ENCODE measurements around the gene NUDT4.
A peak's percentile ranks its signal among the peaks of the same experiment; 100 is the strongest.

The NUDT4 gene

GRCh38 chr12:93451423-93452158, 73.9 kb downstream of the NUDT4 start:
- no peak overlapping the region for H2BK15ac ChIP-seq (replicated peaks; ENCODE audit: low read depth)
- no peak overlapping the region for H4K5ac ChIP-seq (ENCODE audit: low read length)
- no peaks in the 10 kb centered on the region for H3K4me1 ChIP-seq (ENCODE audit: control insufficient read depth, low read depth, low read length)
- H3K4me2 ChIP-seq (ENCODE audit: low read length): no peak overlapping the region
- no peak overlapping the region for H3K27ac ChIP-seq (ENCODE audit: low read depth, low read length)
- no peaks in the 10 kb centered on the region for H3K79me2 ChIP-seq (ENCODE audit: control insufficient read depth, insufficient read depth, low read length)
- H4K8ac ChIP-seq (ENCODE audit: low read depth, low read length): no peak overlapping the region
- no peak for DNase-seq
- no peak overlapping the region for H3K4ac ChIP-seq (ENCODE audit: low read depth, low read length)
- H2AK5ac ChIP-seq (ENCODE audit: low read length): no peak overlapping the region
- H3K27me3 ChIP-seq (ENCODE audit: insufficient read depth, low read length, poor library complexity): no peaks in the 10 kb centered on the region
- H3K4me3 ChIP-seq (ENCODE audit: low read length): no peak overlapping the region
- no peak overlapping the region for H2BK120ac ChIP-seq (ENCODE audit: low read depth, low read length)
- no CpG with 5 or more reads among the region's 3 CpGs for WGBS (ENCODE audit: extremely low coverage, insufficient coverage, low lambda C conversion rate)
- no peak overlapping the region for H3K23ac ChIP-seq (ENCODE audit: low read length)
- no peak overlapping the region for H2BK5ac ChIP-seq (ENCODE audit: low read length)
- H3K56ac ChIP-seq (ENCODE audit: low read length): no peak overlapping the region
- no peak overlapping the region for H3K9ac ChIP-seq (ENCODE audit: low read length)
- H3K79me1 ChIP-seq (ENCODE audit: low read length): no peaks in the 10 kb centered on the region
- H3K18ac ChIP-seq (ENCODE audit: low read length): no peak overlapping the region
- no peaks in the 10 kb centered on the region for H3K36me3 ChIP-seq (ENCODE audit: control insufficient read depth, insufficient read depth, low read length)

GRCh38 chr12:93453633-93454032, 75.9 kb downstream of the NUDT4 start:
- H2BK15ac ChIP-seq (replicated peaks; ENCODE audit: low read depth): no peak overlapping the region
- H2BK120ac ChIP-seq (ENCODE audit: low read depth, low read length): no peak overlapping the region
- no peak overlapping the region for H3K18ac ChIP-seq (ENCODE audit: low read length)
- no peak overlapping the region for H3K9ac ChIP-seq (ENCODE audit: low read length)
- no peaks in the 10 kb centered on the region for H3K79me1 ChIP-seq (ENCODE audit: low read length)
- H3K23ac ChIP-seq (ENCODE audit: low read length): no peak overlapping the region
- no peak overlapping the region for H3K27ac ChIP-seq (ENCODE audit: low read depth, low read length)
- no peaks in the 10 kb centered on the region for H3K4me1 ChIP-seq (ENCODE audit: control insufficient read depth, low read depth, low read length)
- no peak overlapping the region for H2BK5ac ChIP-seq (ENCODE audit: low read length)
- no peak overlapping the region for H4K8ac ChIP-seq (ENCODE audit: low read depth, low read length)
- H3K4me3 ChIP-seq (ENCODE audit: low read length): no peak overlapping the region
- no peaks in the 10 kb centered on the region for H3K27me3 ChIP-seq (ENCODE audit: insufficient read depth, low read length, poor library complexity)
- DNase-seq: peak; percentile 30
- no peaks in the 10 kb centered on the region for H3K79me2 ChIP-seq (ENCODE audit: control insufficient read depth, insufficient read depth, low read length)
- H2AK5ac ChIP-seq (ENCODE audit: low read length): no peak overlapping the region
- no peak overlapping the region for H3K4ac ChIP-seq (ENCODE audit: low read depth, low read length)
- H3K56ac ChIP-seq (ENCODE audit: low read length): no peak overlapping the region
- no peaks in the 10 kb centered on the region for H3K36me3 ChIP-seq (ENCODE audit: control insufficient read depth, insufficient read depth, low read length)
- H4K5ac ChIP-seq (ENCODE audit: low read length): no peak overlapping the region
- WGBS (ENCODE audit: extremely low coverage, insufficient coverage, low lambda C conversion rate): no CpG with 5 or more reads among the region's 5 CpGs
- no peak overlapping the region for H3K4me2 ChIP-seq (ENCODE audit: low read length)

- no peak overlapping the region for H2BK5ac ChIP-seq (ENCODE audit: low read length)
- no peak overlapping the region for H3K9ac ChIP-seq (ENCODE audit: low read length)
- H3K36me3 ChIP-seq (ENCODE audit: control insufficient read depth, insufficient read depth, low read length): no peaks in the 10 kb centered on the region
- no peak overlapping the region for H3K23ac ChIP-seq (ENCODE audit: low read length)
- no CpG with 5 or more reads among the region's 2 CpGs for WGBS (ENCODE audit: extremely low coverage, insufficient coverage, low lambda C conversion rate)
- no peak overlapping the region for H3K4ac ChIP-seq (ENCODE audit: low read depth, low read length)
- no peak for DNase-seq
- no peaks in the 10 kb centered on the region for H3K27me3 ChIP-seq (ENCODE audit: insufficient read depth, low read length, poor library complexity)
- H2AK5ac ChIP-seq (ENCODE audit: low read length): no peak overlapping the region
- no peak overlapping the region for H4K8ac ChIP-seq (ENCODE audit: low read depth, low read length)
- no peak overlapping the region for H3K56ac ChIP-seq (ENCODE audit: low read length)
- H2BK15ac ChIP-seq (replicated peaks; ENCODE audit: low read depth): no peak overlapping the region
- no peak overlapping the region for H2BK120ac ChIP-seq (ENCODE audit: low read depth, low read length)
- H3K4me3 ChIP-seq (ENCODE audit: low read length): no peak overlapping the region
- no peak overlapping the region for H4K5ac ChIP-seq (ENCODE audit: low read length)
- no peaks in the 10 kb centered on the region for H3K79me1 ChIP-seq (ENCODE audit: low read length)
- no peaks in the 10 kb centered on the region for H3K79me2 ChIP-seq (ENCODE audit: control insufficient read depth, insufficient read depth, low read length)
- H3K4me2 ChIP-seq (ENCODE audit: low read length): no peak overlapping the region
- H3K27ac ChIP-seq (ENCODE audit: low read depth, low read length): no peak overlapping the region
- H3K18ac ChIP-seq (ENCODE audit: low read length): no peak overlapping the region
- no peaks in the 10 kb centered on the region for H3K4me1 ChIP-seq (ENCODE audit: control insufficient read depth, low read depth, low read length)
These were observed 78.4 kb downstream of the NUDT4 start for GRCh38 chr12:93456077-93456476.

Measured in mesendoderm (in vitro differentiated cells).